Myocyte (in vitro differentiated cells): ENCODE data around the gene NSD1. TPM values are rescaled to one million over a fixed set of nuclear protein-coding genes. Genes with fewer than 3 reads are reported as not detected.

ENCODE experiments used
- DNase-seq: peaks from one replicate; pipeline ENCODE4 v3.0.0-alpha.2; 2012; ENCODE audit warnings: low read depth
- total RNA-seq: library from RNA; depleted of rRNA; stranded (reverse); fragments of >200 nt; gene quantifications from 2 replicates; pipeline ENCODE4 v1.2.3, GENCODE V29; 2014

Gene NSD1
- total RNA-seq, 1 donor from 2014 or later = 37.0 TPM

- peak; percentile 38 for DNase-seq
These were observed 173.3 kb downstream of the NSD1 start for GRCh38 chr5:177306674-177307543.

- no peak for DNase-seq
These were observed 174.2 kb downstream of the NSD1 start for GRCh38 chr5:177307544-177308363.

GRCh38 chr5:177308740-177309139, 175.2 kb downstream of the NSD1 start:
- no peak for DNase-seq

GRCh38 chr5:177309351-177310191, 176.0 kb downstream of the NSD1 start:
- peak; percentile 97 for DNase-seq

GRCh38 chr5:177310332-177310731, 176.8 kb downstream of the NSD1 start:
- DNase-seq = no peak

- DNase-seq = no peak
These were observed 177.3 kb downstream of the NSD1 start for GRCh38 chr5:177310757-177311391.

GRCh38 chr5:177311392-177311722, 177.8 kb downstream of the NSD1 start:
- DNase-seq = no peak

GRCh38 chr5:177311723-177312648, 178.4 kb downstream of the NSD1 start, which contains the start of gene MXD3:
Gene MXD3 (minus strand): TSS chr5:177311898. CDS start chr5:177311830, 68 bp downstream.
- DNase-seq = peak; percentile 95

- peak; percentile 68 for DNase-seq
These were observed 179.1 kb downstream of the NSD1 start for GRCh38 chr5:177312649-177313181.

- DNase-seq = no peak
These were observed 180.1 kb downstream of the NSD1 start for GRCh38 chr5:177313561-177314259.

- no peak for DNase-seq
These were observed 181.1 kb downstream of the NSD1 start for GRCh38 chr5:177314376-177315342.

- DNase-seq = no peak
These were observed 181.8 kb downstream of the NSD1 start for GRCh38 chr5:177315411-177315810.

- DNase-seq = no peak
These were observed 182.4 kb downstream of the NSD1 start for GRCh38 chr5:177316005-177316404.

- DNase-seq = peak; percentile 80
These were observed 184.4 kb downstream of the NSD1 start for GRCh38 chr5:177317959-177318377.

GRCh38 chr5:177319913-177320588, 186.5 kb downstream of the NSD1 start:
- DNase-seq = no peak

- DNase-seq = no peak
These were observed 187.3 kb downstream of the NSD1 start for GRCh38 chr5:177320879-177321278.

GRCh38 chr5:177325868-177326381, 192.4 kb downstream of the NSD1 start:
- DNase-seq = no peak
